Muscle layer of colon (tissue), 2 donors: ENCODE data around the gene PYGM.

ENCODE experiments used
- H3K27ac ChIP-seq: one replicate; pipeline ENCODE4 v1.7.0; 2013; ENCODE audit warnings: low read depth, mild to moderate bottlenecking, low read length, moderate library complexity
- H3K27me3 ChIP-seq, 2 donors: one replicate each; pipeline ENCODE4 v1.7.0; 2013; ENCODE audit warnings: low read length in 2 of 2, mild to moderate bottlenecking in 2 of 2; ENCODE audit not compliant: insufficient read depth in 2 of 2, control insufficient read depth in 1 of 2
- H3K36me3 ChIP-seq: one replicate; pipeline ENCODE4 v1.7.0; 2013; ENCODE audit warnings: mild to moderate bottlenecking, low read length; ENCODE audit not compliant: insufficient read depth
- H3K4me1 ChIP-seq: one replicate; pipeline ENCODE4 v1.7.0; 2013; ENCODE audit warnings: mild to moderate bottlenecking, low read length; ENCODE audit not compliant: insufficient read depth
- H3K4me3 ChIP-seq, 2 donors: one replicate each; pipeline ENCODE4 v1.7.0; 2013; ENCODE audit warnings: low read length in 2 of 2, low read depth in 1 of 2, mild to moderate bottlenecking in 1 of 2, moderate library complexity in 1 of 2
- H3K9ac ChIP-seq: one replicate; pipeline ENCODE4 v1.7.0; 2013; ENCODE audit warnings: low read length
- H3K9me3 ChIP-seq: one replicate; pipeline ENCODE4 v1.7.0; 2013; ENCODE audit warnings: mild to moderate bottlenecking, low read length
- donor health status: abdominal sarcoma.
- donor health status: Adenocarcinoma of cecum.

Gene PYGM

DNA sequence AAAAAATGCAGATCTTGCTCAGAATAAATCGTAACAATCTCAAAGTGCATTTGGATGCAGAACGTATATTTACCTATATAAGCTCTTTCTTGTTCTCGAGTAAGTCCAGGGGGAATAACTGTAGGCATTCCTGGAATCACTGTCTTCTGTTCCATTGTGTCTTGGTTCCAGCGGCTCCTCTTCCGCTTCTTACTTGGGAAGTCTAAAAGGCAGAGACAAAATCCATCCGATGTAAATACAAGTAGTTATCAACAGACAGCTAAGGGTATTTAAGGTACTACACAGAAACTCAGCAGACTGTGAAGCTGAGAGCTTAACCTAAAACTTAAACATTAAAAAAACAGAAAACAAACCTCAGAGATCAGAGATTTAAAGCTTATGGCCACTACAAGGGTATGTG lies 16.7 kb upstream of the PYGM start:
- H3K36me3 ChIP-seq: peaks cover 59% of the 10 kb centered on the region
- H3K9me3 ChIP-seq: no peaks in the 10 kb centered on the region
- no peak overlapping the region for H3K27ac ChIP-seq
- peaks cover 47% of the 10 kb centered on the region for H3K4me1 ChIP-seq
- no peaks in the 10 kb centered on the region for H3K27me3 ChIP-seq
- peak overlapping the region in 1 of 2 donors; percentile 78 for H3K4me3 ChIP-seq
- peak overlapping the region; percentile 59 for H3K9ac ChIP-seq

DNA sequence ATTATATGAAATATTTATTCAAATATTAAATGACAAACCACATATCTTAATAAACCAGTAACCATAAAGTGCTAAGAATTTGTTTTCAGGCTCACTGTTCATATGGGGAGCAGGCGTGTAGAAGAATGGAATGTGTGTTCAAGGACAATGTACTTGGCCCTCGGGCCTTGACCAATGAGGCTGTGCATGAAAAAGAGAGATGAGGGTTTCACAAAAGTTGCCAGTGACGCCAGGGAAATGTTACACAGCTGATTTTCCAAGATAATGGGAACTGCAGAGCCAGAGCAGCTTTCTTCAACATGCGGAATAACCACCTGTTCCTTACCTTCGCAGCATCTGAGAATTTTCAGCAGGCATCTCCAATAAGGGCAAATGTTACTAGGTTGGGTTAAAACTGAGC lies 14.4 kb upstream of the PYGM start:
- no peaks in the 10 kb centered on the region for H3K9me3 ChIP-seq
- H3K27ac ChIP-seq: no peak overlapping the region
- H3K4me3 ChIP-seq: no peak overlapping the region
- H3K4me1 ChIP-seq: peaks cover 47% of the 10 kb centered on the region
- no peak overlapping the region for H3K9ac ChIP-seq
- no peaks in the 10 kb centered on the region for H3K27me3 ChIP-seq
- H3K36me3 ChIP-seq: peaks cover 81% of the 10 kb centered on the region

DNA sequence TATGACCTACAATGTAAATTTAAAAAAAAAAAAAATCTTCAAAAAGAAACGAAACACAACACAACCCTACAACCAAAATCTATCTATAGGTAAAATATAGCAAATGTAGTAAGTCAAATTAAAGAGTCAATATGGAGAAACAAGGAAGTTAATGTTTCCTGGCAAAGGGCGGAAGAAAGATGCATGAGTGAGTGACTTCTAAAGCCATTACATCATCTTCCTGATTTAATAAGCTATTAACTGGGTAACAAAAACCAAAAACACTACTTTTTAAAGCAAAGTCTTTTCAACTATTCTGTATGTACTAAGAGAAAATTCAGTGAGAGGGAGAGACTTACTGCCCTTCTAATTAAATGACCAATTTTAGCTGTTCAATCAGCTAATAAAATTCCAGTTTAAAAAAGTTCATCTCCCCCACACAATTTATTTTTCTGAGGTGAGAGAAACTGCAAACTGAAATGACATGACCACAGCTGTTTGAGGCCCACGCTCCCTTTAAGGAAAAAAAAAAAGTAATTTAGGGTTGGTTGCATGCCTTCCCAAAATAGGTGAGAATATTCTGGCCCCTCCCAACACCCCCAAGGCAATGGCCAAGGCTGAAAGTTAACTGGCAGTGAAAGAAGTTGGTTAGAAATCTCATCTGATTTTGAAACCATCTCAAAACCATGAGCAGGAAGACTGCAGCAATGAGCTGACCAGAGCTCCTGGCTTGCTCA lies 12.7 kb upstream of the PYGM start:
- no peak overlapping the region for H3K9ac ChIP-seq
- no peak overlapping the region for H3K4me3 ChIP-seq
- no peaks in the 10 kb centered on the region for H3K9me3 ChIP-seq
- no peaks in the 10 kb centered on the region for H3K27me3 ChIP-seq
- H3K27ac ChIP-seq: no peak overlapping the region
- peaks cover 98% of the 10 kb centered on the region for H3K36me3 ChIP-seq
- peaks cover 52% of the 10 kb centered on the region for H3K4me1 ChIP-seq

DNA sequence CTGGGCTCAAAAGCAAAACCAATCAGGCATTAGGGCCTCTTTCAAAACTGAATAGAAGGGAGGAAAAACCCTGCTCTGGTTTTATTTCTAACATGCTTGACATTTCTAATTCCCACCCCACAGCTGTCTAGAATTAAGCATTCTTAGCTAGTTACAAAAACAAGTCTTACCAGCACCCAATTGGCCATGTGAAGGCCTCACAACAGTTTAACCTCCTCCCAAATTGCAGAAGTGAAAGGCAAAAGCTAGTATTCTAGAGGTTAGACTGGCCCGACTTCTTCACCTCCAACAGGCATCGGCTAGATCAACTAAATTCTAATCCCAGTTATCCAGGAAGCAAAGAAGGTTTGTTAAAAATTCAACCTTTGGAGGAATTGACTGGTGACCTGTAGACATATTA lies 12.1 kb upstream of the PYGM start:
- no peaks in the 10 kb centered on the region for H3K9me3 ChIP-seq
- no peak overlapping the region for H3K27ac ChIP-seq
- H3K9ac ChIP-seq: no peak overlapping the region
- peaks cover 52% of the 10 kb centered on the region for H3K4me1 ChIP-seq
- peaks cover 98% of the 10 kb centered on the region for H3K36me3 ChIP-seq
- H3K4me3 ChIP-seq: no peak overlapping the region
- H3K27me3 ChIP-seq: no peaks in the 10 kb centered on the region

DNA sequence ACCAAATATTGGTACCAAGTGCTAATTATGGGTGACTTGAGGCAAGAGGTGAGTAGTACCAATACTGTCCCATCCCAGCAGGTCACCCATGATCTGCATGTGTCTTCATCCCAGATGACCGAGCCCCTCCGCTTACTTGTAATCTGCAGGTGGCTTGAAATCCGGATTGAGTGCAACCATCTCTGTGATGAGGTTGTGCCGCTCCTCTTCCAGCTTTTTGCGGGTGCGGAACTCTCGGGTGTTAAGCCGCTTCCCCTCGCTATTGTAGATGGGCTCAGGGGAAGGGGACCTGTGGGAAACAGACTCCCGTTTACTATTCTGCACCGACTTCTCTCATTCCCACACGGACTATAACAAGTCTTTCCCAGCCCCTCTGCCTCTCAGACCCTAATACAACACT lies 10.3 kb upstream of the PYGM start:
- Histone ChIP-seq H3K4me1 (peaks cover 37% of the 10 kb centered on the region), H3K36me3 (peaks cover 89% of the 10 kb centered on the region), H3K9me3 (no peaks in the 10 kb centered on the region), H3K4me3 (no peak overlapping the region), H3K27ac (no peak overlapping the region), H3K9ac (no peak overlapping the region), H3K27me3 (no peaks in the 10 kb centered on the region)

DNA sequence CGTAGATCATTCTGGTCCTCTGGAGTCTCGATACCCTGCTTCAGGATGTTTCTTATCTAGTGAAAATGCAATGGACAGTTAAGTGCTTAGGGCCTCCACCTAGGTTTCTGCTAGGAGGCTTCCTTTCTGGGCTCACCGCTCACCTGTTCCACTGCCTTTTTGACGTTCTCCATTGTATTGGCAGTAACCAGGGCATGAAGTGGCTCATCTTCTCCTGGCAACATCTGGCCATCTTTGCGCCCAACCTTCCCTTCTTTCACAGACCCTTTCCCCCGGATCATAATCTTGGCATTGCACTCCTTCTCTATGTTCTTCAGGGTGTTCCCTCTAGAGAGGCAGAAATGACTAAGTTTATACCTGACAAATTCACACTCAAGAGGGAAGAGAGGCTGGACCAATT lies 9.5 kb upstream of the PYGM start:
- H3K27me3 ChIP-seq: no peaks in the 10 kb centered on the region
- peaks cover 44% of the 10 kb centered on the region for H3K4me1 ChIP-seq
- H3K4me3 ChIP-seq: no peak overlapping the region
- no peak overlapping the region for H3K9ac ChIP-seq
- no peaks in the 10 kb centered on the region for H3K9me3 ChIP-seq
- peaks cover 91% of the 10 kb centered on the region for H3K36me3 ChIP-seq
- no peak overlapping the region for H3K27ac ChIP-seq

DNA sequence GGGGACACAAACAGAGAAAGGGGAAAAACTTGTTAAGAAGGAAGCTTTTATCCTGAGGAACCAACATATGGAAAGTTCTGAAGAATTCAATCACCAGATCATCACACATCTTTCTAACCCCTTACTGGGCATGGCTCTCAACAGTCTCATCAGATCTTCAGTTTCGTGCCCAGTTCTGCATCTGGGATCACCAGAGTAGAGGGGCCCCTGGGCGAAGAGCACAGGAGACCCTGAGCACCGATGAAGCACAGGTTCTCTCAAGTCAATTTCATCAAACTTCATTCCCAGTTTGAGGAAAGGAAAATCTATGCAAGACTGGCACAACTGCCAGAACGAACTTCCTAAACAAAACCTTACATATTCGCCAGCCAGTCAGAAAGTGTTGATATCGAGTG lies 8.5 kb upstream of the PYGM start:
- no peaks in the 10 kb centered on the region for H3K27me3 ChIP-seq
- no peak overlapping the region for H3K9ac ChIP-seq
- peaks cover 47% of the 10 kb centered on the region for H3K4me1 ChIP-seq
- H3K9me3 ChIP-seq: no peaks in the 10 kb centered on the region
- peak overlapping the region; percentile 7 for H3K27ac ChIP-seq
- peaks cover 91% of the 10 kb centered on the region for H3K36me3 ChIP-seq
- H3K4me3 ChIP-seq: no peak overlapping the region

DNA sequence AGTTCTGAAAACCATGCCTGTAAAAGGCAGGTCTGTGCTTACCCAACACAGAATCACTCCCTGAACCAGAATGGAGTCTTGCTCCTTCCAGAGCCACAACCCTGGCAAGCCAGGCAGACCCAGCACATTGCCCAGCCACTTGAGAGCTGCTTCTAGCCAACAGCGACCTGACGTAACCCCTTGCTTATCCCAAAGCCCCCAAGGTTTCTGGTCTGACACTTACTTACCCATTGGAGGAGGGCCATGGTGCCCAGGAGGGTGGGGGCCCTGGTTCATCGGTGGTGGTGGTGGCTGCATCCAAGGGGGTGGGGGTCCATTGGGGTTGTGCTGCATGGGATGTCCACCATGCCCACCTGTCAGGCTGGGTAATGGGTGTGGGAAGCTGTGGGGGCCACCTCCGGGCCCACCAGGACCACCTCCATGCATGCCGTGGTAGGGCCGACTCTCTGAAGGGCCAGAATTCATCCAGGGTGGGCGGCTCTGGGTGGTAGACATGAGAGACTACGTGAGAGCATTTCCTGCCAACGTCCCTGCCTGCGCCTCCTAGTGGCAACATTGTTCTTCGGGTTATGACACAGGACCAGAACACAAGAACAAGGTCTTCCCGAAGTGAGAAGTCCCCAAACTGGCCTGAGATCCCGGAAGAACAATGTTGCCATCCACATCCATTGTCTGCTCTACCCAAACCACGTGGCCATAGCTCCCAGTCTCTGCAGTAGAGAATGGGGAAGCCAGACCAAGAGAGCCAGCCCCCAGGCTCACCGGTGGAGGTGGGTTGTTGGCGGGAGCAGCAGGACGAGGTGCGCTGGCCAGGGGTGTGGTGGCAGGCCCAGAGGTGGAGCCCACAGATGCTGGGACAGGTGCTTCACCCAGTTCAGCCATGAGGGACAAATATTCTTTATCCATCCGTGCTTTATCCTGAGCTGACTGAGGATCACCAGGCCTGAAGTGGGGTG lies 7.8 kb upstream of the PYGM start:
- peaks cover 91% of the 10 kb centered on the region for H3K36me3 ChIP-seq
- no peak overlapping the region for H3K4me3 ChIP-seq
- H3K27me3 ChIP-seq: no peaks in the 10 kb centered on the region
- H3K27ac ChIP-seq: peak overlapping the region; percentile 7
- H3K9ac ChIP-seq: no peak overlapping the region
- peaks cover 47% of the 10 kb centered on the region for H3K4me1 ChIP-seq
- H3K9me3 ChIP-seq: no peaks in the 10 kb centered on the region

DNA sequence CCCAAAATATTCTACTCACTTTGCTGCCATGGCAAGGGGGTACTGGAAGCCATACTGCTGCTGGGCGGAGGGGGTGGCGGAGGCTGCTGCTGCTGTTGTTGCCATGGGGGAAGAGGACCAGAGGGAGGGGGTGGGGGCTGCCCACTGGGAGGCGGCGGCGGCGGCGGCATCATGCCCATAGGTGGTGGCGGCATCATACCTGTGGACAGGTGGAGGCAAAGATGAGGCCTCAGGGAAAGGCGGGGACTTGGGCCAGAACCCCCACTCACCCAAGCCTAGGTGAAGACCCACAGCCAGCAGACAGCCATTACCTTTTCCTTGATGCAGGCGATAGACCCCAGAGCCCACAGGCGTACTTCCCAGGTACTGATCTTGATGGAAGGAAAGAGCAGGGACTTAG lies 7.1 kb upstream of the PYGM start:
- peak overlapping the region; percentile 5 for H3K27ac ChIP-seq
- H3K4me3 ChIP-seq: no peak overlapping the region
- H3K9me3 ChIP-seq: no peaks in the 10 kb centered on the region
- H3K36me3 ChIP-seq: peaks cover 84% of the 10 kb centered on the region
- H3K4me1 ChIP-seq: peaks cover 47% of the 10 kb centered on the region
- H3K9ac ChIP-seq: no peak overlapping the region
- H3K27me3 ChIP-seq: no peaks in the 10 kb centered on the region

DNA sequence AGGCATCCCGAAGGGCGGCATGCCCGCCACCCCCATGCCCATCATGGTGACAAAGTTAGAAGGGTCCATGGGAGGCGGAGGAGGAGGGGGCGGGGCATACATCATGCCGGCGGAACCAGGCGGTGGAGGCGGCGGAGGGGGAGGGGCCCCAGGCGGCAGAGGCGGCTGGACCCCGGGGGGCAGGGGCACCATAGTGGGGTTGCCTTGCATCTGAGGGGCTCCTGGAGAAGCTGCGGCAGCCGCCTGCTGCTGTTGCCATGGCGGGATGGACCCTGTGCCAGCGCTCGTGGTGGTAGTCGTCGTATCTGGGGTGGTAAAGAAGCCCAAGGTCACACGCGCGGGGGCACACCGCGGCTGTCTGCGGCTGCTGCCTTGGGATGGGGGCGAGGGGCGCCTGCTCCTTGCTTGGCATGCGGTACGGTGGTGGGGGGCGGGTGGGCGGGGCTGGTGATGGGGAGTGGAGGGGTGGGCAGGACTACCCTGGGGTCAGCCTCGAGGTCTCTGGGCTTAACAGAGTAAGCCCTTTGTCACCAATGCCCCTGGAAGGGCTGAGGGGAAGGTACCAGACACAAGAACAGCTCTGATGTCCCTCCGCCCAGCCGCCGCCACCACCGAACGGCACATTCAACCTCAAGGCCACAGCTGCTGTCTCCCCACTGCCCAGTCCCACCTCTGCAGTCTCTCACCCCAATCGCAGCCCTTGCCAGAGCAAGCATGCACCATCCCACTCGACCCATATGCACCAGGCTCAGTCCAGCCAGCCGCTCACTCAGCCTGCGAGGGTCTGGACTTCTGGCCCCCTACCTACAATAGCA lies 6.3 kb upstream of the PYGM start:
- Histone ChIP-seq H3K27me3 (no peaks in the 10 kb centered on the region), H3K9me3 (no peaks in the 10 kb centered on the region), H3K4me1 (peaks cover 46% of the 10 kb centered on the region), H3K36me3 (peaks cover 76% of the 10 kb centered on the region), H3K9ac (no peak overlapping the region), H3K27ac (no peak overlapping the region), H3K4me3 (no peak overlapping the region)

DNA sequence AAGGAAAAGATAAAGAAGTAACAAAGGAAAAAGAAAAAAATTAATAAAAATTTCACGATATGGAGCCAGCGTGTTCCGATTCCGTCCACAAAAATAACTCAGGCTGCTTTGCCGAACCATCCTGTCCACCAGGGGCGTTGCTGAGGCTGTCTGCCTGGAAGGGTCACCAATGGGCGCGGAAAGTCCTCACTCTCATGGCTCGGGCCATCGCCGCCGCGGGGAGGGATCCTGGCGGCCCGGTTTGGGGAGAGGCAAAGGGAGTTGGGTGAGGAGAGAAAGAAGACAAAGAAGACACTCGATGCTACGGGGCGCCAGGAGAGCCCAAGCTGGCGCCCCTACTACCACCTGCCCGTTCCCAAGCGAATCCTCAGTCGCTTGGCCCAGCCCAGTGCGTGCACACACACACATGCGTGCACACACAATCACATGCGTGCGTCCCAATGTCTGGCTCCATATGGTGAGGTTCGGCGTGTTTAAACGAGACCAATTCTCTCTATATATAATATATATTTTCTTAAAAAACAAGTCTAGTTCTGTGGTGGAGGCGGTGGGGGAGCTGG lies 5.6 kb upstream of the PYGM start:
- no peaks in the 10 kb centered on the region for H3K27me3 ChIP-seq
- H3K9me3 ChIP-seq: no peaks in the 10 kb centered on the region
- no peak overlapping the region for H3K9ac ChIP-seq
- H3K4me3 ChIP-seq: no peak overlapping the region
- H3K36me3 ChIP-seq: peaks cover 69% of the 10 kb centered on the region
- H3K4me1 ChIP-seq: peaks cover 53% of the 10 kb centered on the region
- H3K27ac ChIP-seq: no peak overlapping the region
